ENCODE measurements around the gene CPLX1. TPM values are rescaled to one million over a fixed set of nuclear protein-coding genes. Genes with fewer than 3 reads are reported as not detected.
A peak's percentile ranks its signal among the peaks of the same experiment; 100 is the strongest.

Gene CPLX1
- total RNA-seq, 1 donor from 2014 or later = 115 TPM

- Mint-ChIP-seq H3K4me1 (ENCODE audit: low read depth, unreplicated experiment) (peaks cover 10% of the 10 kb centered on the region), H3K9me3 (ENCODE audit: unreplicated experiment) (peaks cover 14% of the 10 kb centered on the region), H3K27me3 (ENCODE audit: unreplicated experiment) (peaks cover 20% of the 10 kb centered on the region), H3K36me3 (ENCODE audit: unreplicated experiment) (peaks cover 7% of the 10 kb centered on the region), H3K4me3 (ENCODE audit: unreplicated experiment) (no peak overlapping the region), H3K27ac (ENCODE audit: unreplicated experiment) (no peak overlapping the region)
- TF ChIP-seq CTCF (IDR thresholded peaks at IDR 0.05; ENCODE audit: partially characterized antibody, unreplicated experiment) = no peak
- no peak for DNase-seq
These were observed 45.6 kb upstream of the CPLX1 start for GRCh38 chr4:871484-871883.

GRCh38 chr4:870951-871350 lies 45.0 kb upstream of the CPLX1 start:
- TF ChIP-seq CTCF (IDR thresholded peaks at IDR 0.05; ENCODE audit: partially characterized antibody, unreplicated experiment) = no peak
- no peak overlapping the region for H3K4me3 Mint-ChIP-seq (ENCODE audit: unreplicated experiment)
- peaks cover 10% of the 10 kb centered on the region for H3K4me1 Mint-ChIP-seq (ENCODE audit: low read depth, unreplicated experiment)
- H3K27ac Mint-ChIP-seq (ENCODE audit: unreplicated experiment) = no peak overlapping the region
- H3K36me3 Mint-ChIP-seq (ENCODE audit: unreplicated experiment) = peaks cover 7% of the 10 kb centered on the region
- DNase-seq = no peak
- H3K9me3 Mint-ChIP-seq (ENCODE audit: unreplicated experiment) = peaks cover 14% of the 10 kb centered on the region
- H3K27me3 Mint-ChIP-seq (ENCODE audit: unreplicated experiment) = peaks cover 23% of the 10 kb centered on the region

- Mint-ChIP-seq H3K4me1 (ENCODE audit: low read depth, unreplicated experiment) (peaks cover 7% of the 10 kb centered on the region), H3K27ac (ENCODE audit: unreplicated experiment) (peak overlapping the region; percentile 29), H3K4me3 (ENCODE audit: unreplicated experiment) (no peak overlapping the region), H3K9me3 (ENCODE audit: unreplicated experiment) (peaks cover 14% of the 10 kb centered on the region), H3K36me3 (ENCODE audit: unreplicated experiment) (peaks cover 7% of the 10 kb centered on the region), H3K27me3 (ENCODE audit: unreplicated experiment) (peaks cover 20% of the 10 kb centered on the region)
- no peak for DNase-seq
- no peak for TF ChIP-seq CTCF (IDR thresholded peaks at IDR 0.05; ENCODE audit: partially characterized antibody, unreplicated experiment)
These were observed 43.8 kb upstream of the CPLX1 start for GRCh38 chr4:869776-870175.

GRCh38 chr4:868421-868820 lies 42.5 kb upstream of the CPLX1 start:
- Mint-ChIP-seq H3K27ac (ENCODE audit: unreplicated experiment) (no peak overlapping the region), H3K36me3 (ENCODE audit: unreplicated experiment) (peaks cover 7% of the 10 kb centered on the region), H3K27me3 (ENCODE audit: unreplicated experiment) (peaks cover 19% of the 10 kb centered on the region), H3K4me3 (ENCODE audit: unreplicated experiment) (no peak overlapping the region), H3K4me1 (ENCODE audit: low read depth, unreplicated experiment) (peaks cover under 1% of the 10 kb centered on the region), H3K9me3 (ENCODE audit: unreplicated experiment) (peaks cover 11% of the 10 kb centered on the region)
- TF ChIP-seq CTCF (IDR thresholded peaks at IDR 0.05; ENCODE audit: partially characterized antibody, unreplicated experiment) = no peak
- DNase-seq = no peak

GRCh38 chr4:867526-868250 lies 41.8 kb upstream of the CPLX1 start:
- H3K27ac Mint-ChIP-seq (ENCODE audit: unreplicated experiment) = no peak overlapping the region
- DNase-seq = no peak
- peaks cover 7% of the 10 kb centered on the region for H3K9me3 Mint-ChIP-seq (ENCODE audit: unreplicated experiment)
- peaks cover 15% of the 10 kb centered on the region for H3K36me3 Mint-ChIP-seq (ENCODE audit: unreplicated experiment)
- no peaks in the 10 kb centered on the region for H3K4me1 Mint-ChIP-seq (ENCODE audit: low read depth, unreplicated experiment)
- TF ChIP-seq CTCF (IDR thresholded peaks at IDR 0.05; ENCODE audit: partially characterized antibody, unreplicated experiment) = no peak
- no peak overlapping the region for H3K4me3 Mint-ChIP-seq (ENCODE audit: unreplicated experiment)
- H3K27me3 Mint-ChIP-seq (ENCODE audit: unreplicated experiment) = peaks cover 19% of the 10 kb centered on the region

All from glutamatergic neuron (in vitro differentiated cells).